Stomach (tissue), 4 donors: Measurements from ENCODE around the gene S100A4.

Experiments used
- EP300 ChIP-seq: sonication (generic); formaldehyde crosslinking; IDR thresholded peaks from one replicate; pipeline ENCODE4 v1.6.1; 2017; ENCODE audit warnings: antibody characterized with exemption
- POLR2A ChIP-seq, 4 donors: fragments of 450-650 bp; IDR thresholded peaks; one replicate each; pipeline ENCODE4 v1.6.1; 2016; ENCODE audit warnings: antibody characterized with exemption in 4 of 4, control low read depth in 2 of 4, mild to moderate bottlenecking in 1 of 4, moderate library complexity in 1 of 4
- TF ChIP-seq, protein P1 (sequence below), 7 experiments: fragments of 450-650 bp in 4 of 7; fragments of 200-600 bp in 3 of 7; sonication (generic) in 3 of 7; IDR thresholded peaks; one replicate each; pipeline ENCODE4 v1.5.1; 2016 to 2019; ENCODE audit warnings: antibody characterized with exemption in 7 of 7, control low read depth in 2 of 7, mild to moderate bottlenecking in 1 of 7

DNA sequence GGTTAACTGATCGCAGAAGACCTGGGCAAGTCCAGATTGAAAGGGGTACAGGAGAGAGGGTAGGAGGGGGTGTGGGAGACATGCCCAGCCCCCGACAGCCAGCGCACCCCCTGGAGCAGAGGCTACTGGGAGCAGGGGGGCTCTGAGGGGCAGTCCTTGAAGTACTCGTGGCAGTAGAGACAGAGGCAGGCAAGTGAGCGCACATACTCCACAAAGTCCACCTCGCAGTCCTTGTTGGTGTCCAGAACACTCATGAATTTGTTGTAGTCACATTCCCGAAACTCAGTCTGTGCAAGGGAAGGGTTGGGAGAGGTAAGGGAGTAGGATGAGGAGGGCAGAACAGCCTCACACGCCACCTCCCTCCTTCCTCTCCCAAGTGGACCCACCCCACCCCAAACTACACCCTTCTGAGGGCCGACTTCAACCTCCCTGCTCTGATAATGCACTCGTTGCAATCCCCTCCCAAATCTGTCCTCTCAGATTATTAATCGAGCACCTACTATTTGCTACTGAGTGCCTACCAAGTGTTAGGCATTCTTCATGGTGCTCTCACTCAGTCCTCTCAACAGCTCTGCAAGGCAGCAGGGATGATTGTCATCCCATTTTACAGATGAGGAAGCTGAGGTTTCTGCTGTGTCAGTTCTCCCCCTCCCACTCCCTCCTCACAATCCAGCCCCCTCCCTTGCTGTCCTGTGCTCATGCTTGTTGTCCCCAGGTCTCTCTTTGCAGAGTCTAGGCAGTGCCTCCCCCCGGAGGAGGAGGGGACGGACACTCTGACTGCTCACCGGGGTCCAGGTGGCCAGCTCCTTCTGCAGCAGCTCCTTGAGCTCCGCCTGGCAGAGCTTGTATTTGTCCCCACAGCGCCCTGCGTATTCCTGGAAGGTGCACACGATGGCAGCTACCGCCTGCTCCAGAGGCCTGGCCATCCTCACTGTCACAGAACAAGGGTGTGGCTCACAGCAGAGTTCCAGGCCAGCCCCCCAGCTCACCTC is 2.2 kb upstream of the S100A4 start:
- TF ChIP-seq, protein P1, sequence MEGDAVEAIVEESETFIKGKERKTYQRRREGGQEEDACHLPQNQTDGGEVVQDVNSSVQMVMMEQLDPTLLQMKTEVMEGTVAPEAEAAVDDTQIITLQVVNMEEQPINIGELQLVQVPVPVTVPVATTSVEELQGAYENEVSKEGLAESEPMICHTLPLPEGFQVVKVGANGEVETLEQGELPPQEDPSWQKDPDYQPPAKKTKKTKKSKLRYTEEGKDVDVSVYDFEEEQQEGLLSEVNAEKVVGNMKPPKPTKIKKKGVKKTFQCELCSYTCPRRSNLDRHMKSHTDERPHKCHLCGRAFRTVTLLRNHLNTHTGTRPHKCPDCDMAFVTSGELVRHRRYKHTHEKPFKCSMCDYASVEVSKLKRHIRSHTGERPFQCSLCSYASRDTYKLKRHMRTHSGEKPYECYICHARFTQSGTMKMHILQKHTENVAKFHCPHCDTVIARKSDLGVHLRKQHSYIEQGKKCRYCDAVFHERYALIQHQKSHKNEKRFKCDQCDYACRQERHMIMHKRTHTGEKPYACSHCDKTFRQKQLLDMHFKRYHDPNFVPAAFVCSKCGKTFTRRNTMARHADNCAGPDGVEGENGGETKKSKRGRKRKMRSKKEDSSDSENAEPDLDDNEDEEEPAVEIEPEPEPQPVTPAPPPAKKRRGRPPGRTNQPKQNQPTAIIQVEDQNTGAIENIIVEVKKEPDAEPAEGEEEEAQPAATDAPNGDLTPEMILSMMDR (IDR thresholded peaks at IDR 0.05): no peak
- TF ChIP-seq POLR2A (IDR thresholded peaks at IDR 0.05): no peak
- no peak for TF ChIP-seq EP300
